ENCODE results near the gene CSNK1D. TPM values are rescaled to one million over a fixed set of nuclear protein-coding genes. Genes with fewer than 3 reads are reported as not detected.
A peak's percentile ranks its signal among the peaks of the same experiment; 100 is the strongest.

Gene CSNK1D
- total RNA-seq, 1 experiment from 2014 or later, result 157 TPM

GRCh38 chr17:82215095-82215971 lies 58.2 kb downstream of the CSNK1D start:
- Mint-ChIP-seq H3K4me1 (ENCODE audit: low read depth, unreplicated experiment) (peaks cover 39% of the 10 kb centered on the region), H3K9me3 (ENCODE audit: low read depth, unreplicated experiment) (no peaks in the 10 kb centered on the region), H3K27me3 (ENCODE audit: unreplicated experiment) (no peaks in the 10 kb centered on the region), H3K4me3 (ENCODE audit: low read depth, unreplicated experiment) (no peak overlapping the region), H3K27ac (ENCODE audit: unreplicated experiment) (peak overlapping the region; percentile 72), H3K36me3 (ENCODE audit: insufficient read depth, unreplicated experiment) (peaks cover 52% of the 10 kb centered on the region)
- CTCF ChIA-PET, result no interaction called here
- DNase-seq, result no peak
- intact Hi-C loops (cut with micrococcal nuclease; ENCODE audit: unreplicated experiment), result no loop called here
- BruUV-seq (replicated peaks), result no TSS peak
- TF ChIP-seq CTCF (IDR thresholded peaks at IDR 0.05; ENCODE audit: unreplicated experiment), result no peak

- Mint-ChIP-seq H3K27ac (ENCODE audit: unreplicated experiment) (peak overlapping the region; percentile 60), H3K27me3 (ENCODE audit: unreplicated experiment) (no peaks in the 10 kb centered on the region), H3K4me3 (ENCODE audit: low read depth, unreplicated experiment) (peak overlapping the region; percentile 63), H3K9me3 (ENCODE audit: low read depth, unreplicated experiment) (no peaks in the 10 kb centered on the region), H3K4me1 (ENCODE audit: low read depth, unreplicated experiment) (peaks cover 39% of the 10 kb centered on the region), H3K36me3 (ENCODE audit: insufficient read depth, unreplicated experiment) (peaks cover 52% of the 10 kb centered on the region)
- CTCF ChIA-PET, result no interaction called here
- intact Hi-C loops (cut with micrococcal nuclease; ENCODE audit: unreplicated experiment), result no loop called here
- BruUV-seq (replicated peaks), result no TSS peak
- DNase-seq, result no peak
- no peak for TF ChIP-seq CTCF (IDR thresholded peaks at IDR 0.05; ENCODE audit: unreplicated experiment)
Measured at GRCh38 chr17:82214012-82214628, 59.4 kb downstream of the CSNK1D start.

GRCh38 chr17:82213251-82214011 lies 60.1 kb downstream of the CSNK1D start:
- no peaks in the 10 kb centered on the region for H3K9me3 Mint-ChIP-seq (ENCODE audit: low read depth, unreplicated experiment)
- no peak for DNase-seq
- CTCF ChIA-PET, result no interaction called here
- peaks cover 45% of the 10 kb centered on the region for H3K36me3 Mint-ChIP-seq (ENCODE audit: insufficient read depth, unreplicated experiment)
- TF ChIP-seq CTCF (IDR thresholded peaks at IDR 0.05; ENCODE audit: unreplicated experiment), result no peak
- peaks cover 35% of the 10 kb centered on the region for H3K4me1 Mint-ChIP-seq (ENCODE audit: low read depth, unreplicated experiment)
- no TSS peak for BruUV-seq (replicated peaks)
- intact Hi-C loops (cut with micrococcal nuclease; ENCODE audit: unreplicated experiment), result no loop called here
- no peaks in the 10 kb centered on the region for H3K27me3 Mint-ChIP-seq (ENCODE audit: unreplicated experiment)
- peak overlapping the region; percentile 63 for H3K4me3 Mint-ChIP-seq (ENCODE audit: low read depth, unreplicated experiment)
- H3K27ac Mint-ChIP-seq (ENCODE audit: unreplicated experiment), result peak overlapping the region; percentile 60
